Uterus (tissue), 2 donors: ENCODE data around the gene PPP1R10.

ENCODE experiments used
- CTCF ChIP-seq, 4 experiments: fragments of 200-600 bp in 2 of 4; fragments of 450-650 bp in 2 of 4; sonication (generic) in 2 of 4; IDR thresholded peaks; one replicate each; pipeline ENCODE4 v1.5.1; 2016 to 2019; ENCODE audit warnings: antibody characterized with exemption in 4 of 4, mild to moderate bottlenecking in 2 of 4, moderate library complexity in 1 of 4
- POLR2A ChIP-seq, 2 donors: fragments of 450-650 bp; IDR thresholded peaks; one replicate each; pipeline ENCODE4 v1.6.1; 2016; ENCODE audit warnings: antibody characterized with exemption in 2 of 2, mild to moderate bottlenecking in 1 of 2, moderate library complexity in 1 of 2

- TF ChIP-seq CTCF (IDR thresholded peaks at IDR 0.05) (no peak), POLR2A (IDR thresholded peaks at IDR 0.05) (no peak)
Measured at GRCh38 chr6:30599625-30600324, 17.3 kb downstream of the PPP1R10 start.
